DMS153 treated with DMSO at 0.1 percent for 48 hours (cell line): ENCODE results near the gene SPPL2C.
"Not testable (repeated sequence)": the region's sequence is repeated elsewhere in the genome, so short reads cannot be mapped to it uniquely, and the experiment has no call there.

Experiments used
- DNase-seq: peaks from one replicate; lab custom pipeline; 2025; ENCODE audit not compliant: unreplicated experiment; lab: John Stamatoyannopoulos, UW

SPPL2C gene

GRCh38 chr17:45849536-45849990, 4.9 kb downstream of the SPPL2C start:
- DNase-seq, result no peak

GRCh38 chr17:45850011-45850410, 5.3 kb downstream of the SPPL2C start:
- no peak for DNase-seq

GRCh38 chr17:45850468-45850867, 5.8 kb downstream of the SPPL2C start:
- no peak for DNase-seq

- no peak for DNase-seq
Observed at GRCh38 chr17:45851022-45851421, 6.3 kb downstream of the SPPL2C start.

- DNase-seq, result peak; percentile 9
Observed at GRCh38 chr17:45851464-45851863, 6.8 kb downstream of the SPPL2C start.

GRCh38 chr17:45851873-45852272, 7.2 kb downstream of the SPPL2C start:
- no peak for DNase-seq

GRCh38 chr17:45852535-45853297, 8.0 kb downstream of the SPPL2C start:
- peak; percentile 33 for DNase-seq

- no peak for DNase-seq
Observed at GRCh38 chr17:45854209-45854608, 9.5 kb downstream of the SPPL2C start.

- DNase-seq, result no peak
Observed at GRCh38 chr17:45855691-45856336, 11.1 kb downstream of the SPPL2C start.

GRCh38 chr17:45857977-45858708, 13.5 kb downstream of the SPPL2C start:
- no peak for DNase-seq

- DNase-seq, result no peak
Observed at GRCh38 chr17:45861165-45861564, 16.5 kb downstream of the SPPL2C start.

GRCh38 chr17:45862127-45862526, 17.4 kb downstream of the SPPL2C start:
- not testable (repeated sequence) for DNase-seq

GRCh38 chr17:45863857-45864654, 19.4 kb downstream of the SPPL2C start:
- DNase-seq, result no peak

- no peak for DNase-seq
Observed at GRCh38 chr17:45867171-45867570, 22.5 kb downstream of the SPPL2C start.

- DNase-seq, result no peak
Observed at GRCh38 chr17:45867702-45868101, 23.0 kb downstream of the SPPL2C start.

GRCh38 chr17:45868276-45868675, 23.6 kb downstream of the SPPL2C start:
- DNase-seq, result no peak

GRCh38 chr17:45869676-45870341, 25.1 kb downstream of the SPPL2C start:
- DNase-seq, result no peak

- DNase-seq, result no peak
Observed at GRCh38 chr17:45870342-45870974, 25.8 kb downstream of the SPPL2C start.

- no peak for DNase-seq
Observed at GRCh38 chr17:45871718-45872117, 27.0 kb downstream of the SPPL2C start.

- no peak for DNase-seq
Observed at GRCh38 chr17:45873728-45874127, 29.0 kb downstream of the SPPL2C start.
